K562 (cell line): ENCODE results near the gene HEXIM2. TPM values are rescaled to one million over a fixed set of nuclear protein-coding genes. Genes with fewer than 3 reads are reported as not detected.
A peak's percentile ranks its signal among the peaks of the same experiment; 100 is the strongest.

Source experiments
- ERF ChIP-seq: fragments of 450-650 bp; formaldehyde crosslinking; IDR thresholded peaks from 2 replicates; pipeline ENCODE4 v1.4.0; 2020; ENCODE audit warnings: mild to moderate bottlenecking, mixed read lengths
- FOXJ3 ChIP-seq: sonication (generic); formaldehyde crosslinking; IDR thresholded peaks from 2 replicates; pipeline ENCODE4 v1.4.0; 2020; ENCODE audit warnings: mild to moderate bottlenecking, missing genetic modification reagents
- FOXK2 ChIP-seq, 2 experiments: fragments of 450-650 bp; IDR thresholded peaks in 1 of 2; conservative IDR thresholded peaks in 1 of 2; 2 replicates each; pipeline ENCODE4 v1.6.1; 2016; ENCODE audit warnings: low read depth in 2 of 2, mild to moderate bottlenecking in 1 of 2
- GTF2A2 ChIP-seq: IDR thresholded peaks from 2 replicates; pipeline ENCODE4 v1.6.1; 2016; ENCODE audit warnings: mild to moderate bottlenecking, missing genetic modification characterization, missing compliant biosample characterization
- GTF2F1 ChIP-seq: IDR thresholded peaks from 2 replicates; pipeline ENCODE4 v1.6.1; 2011; ENCODE audit warnings: low read depth, low read length, improper control_type of control experiment
- HDAC1 ChIP-seq, 2 experiments: fragments of 450-650 bp; IDR thresholded peaks; 2 replicates each; pipeline ENCODE4 v1.6.1; 2016 to 2017; ENCODE audit warnings: inconsistent platforms in 1 of 2, mild to moderate bottlenecking in 1 of 2, moderate library complexity in 1 of 2
- HNRNPK ChIP-seq: fragments of 200-400 bp; formaldehyde crosslinking; IDR thresholded peaks from one replicate; pipeline ENCODE4 v1.6.1; 2018; ENCODE audit warnings: mild to moderate bottlenecking, low read depth, low read length; ENCODE audit not compliant: poor library complexity, severe bottlenecking
- ID3 ChIP-seq, 2 experiments: fragments of 250-450 bp in 1 of 2; fragments of 450-650 bp in 1 of 2; sonication (Bioruptor Pico) in 1 of 2; IDR thresholded peaks; 2 replicates each; pipeline versions ENCODE4 v1.6.1 to v1.8.0; 2016 to 2021; ENCODE audit warnings: mild to moderate bottlenecking in 2 of 2, moderate library complexity in 2 of 2, missing compliant biosample characterization in 1 of 2, missing genetic modification characterization in 1 of 2
- MCM2 ChIP-seq: fragments of 450-650 bp; IDR thresholded peaks from 2 replicates; pipeline ENCODE4 v1.6.1; 2017; ENCODE audit warnings: low read depth, mild to moderate bottlenecking
- MED1 ChIP-seq: sonication (generic); formaldehyde crosslinking; IDR thresholded peaks from 2 replicates; pipeline ENCODE4 v1.8.1; 2023; ENCODE audit warnings: missing genetic modification reagents, borderline replicate concordance
- MLLT1 ChIP-seq, 2 experiments: fragments of 450-650 bp; IDR thresholded peaks; 2 replicates each; pipeline ENCODE4 v1.6.1; 2016
- NELFE ChIP-seq: IDR thresholded peaks from 2 replicates; pipeline ENCODE4 v1.6.1; 2011; ENCODE audit warnings: mild to moderate bottlenecking; ENCODE audit not compliant: insufficient read depth, insufficient read length
- NR3C1 ChIP-seq: sonication (generic); formaldehyde crosslinking; IDR thresholded peaks from 2 replicates; pipeline ENCODE4 v1.8.1; 2022; ENCODE audit warnings: missing genetic modification reagents
- SUPT5H ChIP-seq: fragments of 450-650 bp; IDR thresholded peaks from 2 replicates; pipeline ENCODE4 v1.6.1; 2016
- TAL1 ChIP-seq: fragments of 450-650 bp; IDR thresholded peaks from 2 replicates; pipeline ENCODE4 v1.6.1; 2016; ENCODE audit warnings: mild to moderate bottlenecking
- ZC3H8 ChIP-seq: fragments of 450-650 bp; IDR thresholded peaks from 2 replicates; pipeline ENCODE4 v1.6.1; 2017
- ZNF197 ChIP-seq: fragments of 200-800 bp; sonication (Bioruptor generic); IDR thresholded peaks from 2 replicates; pipeline ENCODE4 v1.6.1; 2016; ENCODE audit warnings: low read depth, missing genetic modification characterization, missing compliant biosample characterization
- ZNF785 ChIP-seq: fragments of 250-450 bp; sonication (Bioruptor Pico); IDR thresholded peaks from 2 replicates; pipeline ENCODE4 v1.4.0; 2020; ENCODE audit warnings: mild to moderate bottlenecking
- polyA plus RNA-seq, 8 experiments: library from polyadenylated mRNA; depleted of rRNA in 4 of 8; stranded (reverse) in 5 of 8; unstranded in 3 of 8; fragments of >200 nt; fragmentation: Nextera tagmentation in 2 of 8; fragmentation: Illumina TruSeq in 1 of 8; extraction: Ambion mirVana in 2 of 8; extraction: Trizol in 1 of 8; gene quantifications; 2 replicates each; pipeline versions ENCODE4 v1.2.1 to v1.2.3, GENCODE V29; 2011 to 2014; ENCODE audit warnings: inconsistent platforms in 1 of 8, missing spikeins in 1 of 8
- total RNA-seq, 7 experiments: library from RNA; depleted of rRNA in 6 of 7; stranded (reverse); fragments of >200 nt in 6 of 7; fragmentation: Illumina TruSeq in 2 of 7; extraction: Trizol in 2 of 7; gene quantifications; 2 replicates each; pipeline versions ENCODE4 v1.2.1 to v1.2.3, GENCODE V29; 2011 to 2021; ENCODE audit warnings: low replicate concordance in 1 of 7
- TF ChIP-seq, protein P1 (sequence below): sonication (generic); formaldehyde crosslinking; IDR thresholded peaks from 2 replicates; pipeline ENCODE4 v1.8.1; 2023; ENCODE audit warnings: missing genetic modification reagents, mild to moderate bottlenecking, borderline replicate concordance
- TF ChIP-seq, protein P2 (sequence below): fragments of 250-450 bp; sonication (Bioruptor Pico); IDR thresholded peaks from 2 replicates; pipeline ENCODE4 v1.5.0; 2021

HEXIM2 gene
- total and polyA plus RNA-seq, 9 of the 15 experiments (the other 6 are each of a cell fraction or from before 2014, with no cell fraction given): 0.69 to 3.4 (median 1.1) TPM; not detected in 2

DNA sequence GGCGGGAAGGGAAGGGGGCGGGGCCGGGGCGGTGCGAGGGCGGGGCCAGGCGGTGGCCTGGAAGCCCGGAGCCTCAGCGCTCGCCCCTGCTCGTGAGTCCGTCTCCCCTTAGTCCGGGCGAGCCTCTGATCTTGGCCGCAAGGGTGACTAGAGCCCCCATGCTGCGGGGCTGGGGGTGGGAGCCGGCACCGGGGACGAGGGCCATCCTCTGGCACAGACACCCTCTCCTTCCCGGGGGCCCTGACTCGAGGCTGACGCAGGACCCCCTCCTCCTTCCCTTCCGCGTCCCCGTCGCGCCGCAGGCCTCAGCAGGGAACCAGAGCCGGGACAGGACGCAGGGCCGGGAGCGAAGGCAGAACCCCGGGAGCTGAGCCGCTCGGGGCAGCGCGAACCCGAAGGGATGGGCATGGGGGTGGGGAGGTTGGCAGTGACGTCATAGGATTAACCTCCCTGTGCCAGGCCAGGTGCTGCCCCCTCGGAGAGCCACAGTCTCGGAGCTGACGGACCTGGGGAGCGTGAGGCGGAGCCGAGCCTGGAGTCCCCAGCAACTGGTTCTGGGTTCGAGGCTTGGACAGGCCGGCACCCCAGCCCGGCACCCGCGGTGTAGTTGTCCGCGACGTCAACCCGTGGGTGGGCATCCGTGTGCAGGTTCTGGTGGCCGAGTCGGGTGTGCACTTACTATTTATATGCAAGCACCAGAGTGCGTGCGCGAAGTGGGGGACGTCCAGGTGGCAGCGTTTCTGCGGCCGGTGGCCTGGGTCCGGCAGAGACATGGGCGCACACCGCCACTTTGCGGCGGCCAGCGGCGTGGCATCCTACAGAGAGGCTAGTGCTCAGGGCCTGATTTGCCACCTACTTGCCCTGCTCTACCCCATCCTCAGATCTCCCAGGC is 28.9 kb upstream of the HEXIM2 start (continued):
- TF ChIP-seq NELFE (no peak), ID3 (CRISPR knock-in tag; IDR thresholded peaks at IDR 0.05) (no peak), ID3 (tag; IDR thresholded peaks at IDR 0.05) (peak; percentile 46; the same call in 1 of the 2 replicates), ERF (no peak), ZNF197 (CRISPR knock-in tag) (no peak), ZC3H8 (no peak), FOXJ3 (CRISPR knock-in tag) (no peak), MLLT1 (IDR thresholded peaks at IDR 0.05) (peak in 1 of 2 experiments; percentile 22; a peak in 1 of 4 replicates), NR3C1 (CRISPR knock-in tag) (no peak), HDAC1 (IDR thresholded peaks at IDR 0.05) (peak in 1 of 2 experiments; percentile 57; a peak in 1 of 4 replicates), ZNF785 (CRISPR knock-in tag) (no peak), SUPT5H (peak; percentile 55), FOXK2 (conservative IDR thresholded peaks at IDR 0.05 in 1 of 2, IDR thresholded peaks at IDR 0.05 in 1 of 2; ENCODE audit: low read depth in 2 of 2) (no peak), TAL1 (no peak), MED1 (CRISPR knock-in tag) (no peak), HNRNPK (no peak), GTF2A2 (tag) (no peak), MCM2 (no peak), GTF2F1 (no peak)
- TF ChIP-seq, protein P1, sequence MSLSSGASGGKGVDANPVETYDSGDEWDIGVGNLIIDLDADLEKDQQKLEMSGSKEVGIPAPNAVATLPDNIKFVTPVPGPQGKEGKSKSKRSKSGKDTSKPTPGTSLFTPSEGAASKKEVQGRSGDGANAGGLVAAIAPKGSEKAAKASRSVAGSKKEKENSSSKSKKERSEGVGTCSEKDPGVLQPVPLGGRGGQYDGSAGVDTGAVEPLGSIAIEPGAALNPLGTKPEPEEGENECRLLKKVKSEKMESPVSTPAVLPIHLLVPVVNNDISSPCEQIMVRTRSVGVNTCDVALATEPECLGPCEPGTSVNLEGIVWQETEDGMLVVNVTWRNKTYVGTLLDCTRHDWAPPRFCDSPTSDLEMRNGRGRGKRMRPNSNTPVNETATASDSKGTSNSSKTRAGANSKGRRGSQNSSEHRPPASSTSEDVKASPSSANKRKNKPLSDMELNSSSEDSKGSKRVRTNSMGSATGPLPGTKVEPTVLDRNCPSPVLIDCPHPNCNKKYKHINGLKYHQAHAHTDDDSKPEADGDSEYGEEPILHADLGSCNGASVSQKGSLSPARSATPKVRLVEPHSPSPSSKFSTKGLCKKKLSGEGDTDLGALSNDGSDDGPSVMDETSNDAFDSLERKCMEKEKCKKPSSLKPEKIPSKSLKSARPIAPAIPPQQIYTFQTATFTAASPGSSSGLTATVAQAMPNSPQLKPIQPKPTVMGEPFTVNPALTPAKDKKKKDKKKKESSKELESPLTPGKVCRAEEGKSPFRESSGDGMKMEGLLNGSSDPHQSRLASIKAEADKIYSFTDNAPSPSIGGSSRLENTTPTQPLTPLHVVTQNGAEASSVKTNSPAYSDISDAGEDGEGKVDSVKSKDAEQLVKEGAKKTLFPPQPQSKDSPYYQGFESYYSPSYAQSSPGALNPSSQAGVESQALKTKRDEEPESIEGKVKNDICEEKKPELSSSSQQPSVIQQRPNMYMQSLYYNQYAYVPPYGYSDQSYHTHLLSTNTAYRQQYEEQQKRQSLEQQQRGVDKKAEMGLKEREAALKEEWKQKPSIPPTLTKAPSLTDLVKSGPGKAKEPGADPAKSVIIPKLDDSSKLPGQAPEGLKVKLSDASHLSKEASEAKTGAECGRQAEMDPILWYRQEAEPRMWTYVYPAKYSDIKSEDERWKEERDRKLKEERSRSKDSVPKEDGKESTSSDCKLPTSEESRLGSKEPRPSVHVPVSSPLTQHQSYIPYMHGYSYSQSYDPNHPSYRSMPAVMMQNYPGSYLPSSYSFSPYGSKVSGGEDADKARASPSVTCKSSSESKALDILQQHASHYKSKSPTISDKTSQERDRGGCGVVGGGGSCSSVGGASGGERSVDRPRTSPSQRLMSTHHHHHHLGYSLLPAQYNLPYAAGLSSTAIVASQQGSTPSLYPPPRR (CRISPR knock-in tag): no peak
- TF ChIP-seq, protein P2, sequence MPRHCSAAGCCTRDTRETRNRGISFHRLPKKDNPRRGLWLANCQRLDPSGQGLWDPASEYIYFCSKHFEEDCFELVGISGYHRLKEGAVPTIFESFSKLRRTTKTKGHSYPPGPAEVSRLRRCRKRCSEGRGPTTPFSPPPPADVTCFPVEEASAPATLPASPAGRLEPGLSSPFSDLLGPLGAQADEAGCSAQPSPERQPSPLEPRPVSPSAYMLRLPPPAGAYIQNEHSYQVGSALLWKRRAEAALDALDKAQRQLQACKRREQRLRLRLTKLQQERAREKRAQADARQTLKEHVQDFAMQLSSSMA: no peak
